K562 (cell line): ENCODE results near the gene ZP1. TPM values are rescaled to one million over a fixed set of nuclear protein-coding genes. Genes with fewer than 3 reads are reported as not detected.

Experiments
- BRD9 ChIP-seq: fragments of 450-650 bp; IDR thresholded peaks from 2 replicates; pipeline ENCODE4 v1.6.1; 2018; ENCODE audit warnings: low read depth; ENCODE audit not compliant: partially characterized antibody
- C11orf30 ChIP-seq: fragments of 450-650 bp; IDR thresholded peaks from 2 replicates; pipeline ENCODE4 v1.6.1; 2016; ENCODE audit warnings: low read depth, mild to moderate bottlenecking
- EHMT2 ChIP-seq: fragments of 450-650 bp; IDR thresholded peaks from 2 replicates; pipeline ENCODE4 v1.6.1; 2018; ENCODE audit warnings: antibody characterized with exemption
- FUS ChIP-seq: fragments of 200-400 bp; formaldehyde crosslinking; optimal IDR thresholded peaks from 2 replicates; pipeline ENCODE3; 2017; ENCODE audit warnings: low read depth, low read length
- HCFC1 ChIP-seq: IDR thresholded peaks from 2 replicates; pipeline ENCODE4 v1.6.1; 2012; ENCODE audit warnings: low read depth, low read length, improper control_type of control experiment
- HMGN3 ChIP-seq: IDR thresholded peaks from 2 replicates; pipeline ENCODE4 v1.6.1; 2011; ENCODE audit warnings: borderline replicate concordance, low read depth, mild to moderate bottlenecking, mixed read lengths, low read length; ENCODE audit not compliant: insufficient read length; ENCODE audit errors: extremely low read depth
- MYC ChIP-seq, 2 experiments: fragments of 250-450 bp in 1 of 2; sonication (Bioruptor Pico) in 1 of 2; IDR thresholded peaks; 2 replicates each; pipeline versions ENCODE4 v1.5.1 to v1.6.1; 2012 to 2021; ENCODE audit warnings: low read depth in 2 of 2, borderline replicate concordance in 1 of 2, improper control_type of control experiment in 1 of 2, low read length in 1 of 2, mild to moderate bottlenecking in 1 of 2, moderate library complexity in 1 of 2
- NFIX ChIP-seq: fragments of 250-450 bp; sonication (Bioruptor Pico); IDR thresholded peaks from 2 replicates; pipeline ENCODE4 v1.4.0; 2020; ENCODE audit warnings: low read depth, mild to moderate bottlenecking, moderate library complexity
- POLR2A ChIP-seq: fragments of 450-650 bp; conservative IDR thresholded peaks from 2 replicates; pipeline ENCODE4 v1.6.1; 2016
- ZC3H8 ChIP-seq: fragments of 450-650 bp; IDR thresholded peaks from 2 replicates; pipeline ENCODE4 v1.6.1; 2017
- ZNF75A ChIP-seq: fragments of 450-650 bp; formaldehyde crosslinking; IDR thresholded peaks from 2 replicates; pipeline ENCODE4 v1.4.0; 2020; ENCODE audit warnings: mild to moderate bottlenecking
- polyA plus RNA-seq, 8 experiments: library from polyadenylated mRNA; depleted of rRNA in 4 of 8; stranded (reverse) in 5 of 8; unstranded in 3 of 8; fragments of >200 nt; fragmentation: Nextera tagmentation in 2 of 8; fragmentation: Illumina TruSeq in 1 of 8; extraction: Ambion mirVana in 2 of 8; extraction: Trizol in 1 of 8; gene quantifications; 2 replicates each; pipeline versions ENCODE4 v1.2.1 to v1.2.3, GENCODE V29; 2011 to 2014; ENCODE audit warnings: inconsistent platforms in 1 of 8, missing spikeins in 1 of 8
- total RNA-seq, 7 experiments: library from RNA; depleted of rRNA in 6 of 7; stranded (reverse); fragments of >200 nt in 6 of 7; fragmentation: Illumina TruSeq in 2 of 7; extraction: Trizol in 2 of 7; gene quantifications; 2 replicates each; pipeline versions ENCODE4 v1.2.1 to v1.2.3, GENCODE V29; 2011 to 2021; ENCODE audit warnings: low replicate concordance in 1 of 7
- TF ChIP-seq, protein P1 (sequence below): sonication (generic); formaldehyde crosslinking; IDR thresholded peaks from 2 replicates; pipeline ENCODE4 v1.8.0; 2023; ENCODE audit warnings: mild to moderate bottlenecking, missing genetic modification reagents
- TF ChIP-seq, protein P2 (sequence below): sonication (generic); formaldehyde crosslinking; IDR thresholded peaks from 2 replicates; pipeline ENCODE4 v1.8.0; 2022; ENCODE audit warnings: mild to moderate bottlenecking, missing genetic modification reagents
- TF ChIP-seq, protein P3 (sequence below): fragments of 450-650 bp; formaldehyde crosslinking; IDR thresholded peaks from 2 replicates; pipeline ENCODE4 v1.4.0; 2020; ENCODE audit warnings: mild to moderate bottlenecking
- TF ChIP-seq, protein P4 (sequence below): fragments of 250-450 bp; sonication (Bioruptor Pico); IDR thresholded peaks from 2 replicates; pipeline ENCODE4 v1.5.0; 2021; ENCODE audit warnings: mild to moderate bottlenecking, moderate library complexity

The ZP1 gene
- total and polyA plus RNA-seq, 9 of the 15 experiments (the other 6 are each of a cell fraction or from before 2014, with no cell fraction given): 0.11 to 0.15 TPM; not detected in 7

DNA sequence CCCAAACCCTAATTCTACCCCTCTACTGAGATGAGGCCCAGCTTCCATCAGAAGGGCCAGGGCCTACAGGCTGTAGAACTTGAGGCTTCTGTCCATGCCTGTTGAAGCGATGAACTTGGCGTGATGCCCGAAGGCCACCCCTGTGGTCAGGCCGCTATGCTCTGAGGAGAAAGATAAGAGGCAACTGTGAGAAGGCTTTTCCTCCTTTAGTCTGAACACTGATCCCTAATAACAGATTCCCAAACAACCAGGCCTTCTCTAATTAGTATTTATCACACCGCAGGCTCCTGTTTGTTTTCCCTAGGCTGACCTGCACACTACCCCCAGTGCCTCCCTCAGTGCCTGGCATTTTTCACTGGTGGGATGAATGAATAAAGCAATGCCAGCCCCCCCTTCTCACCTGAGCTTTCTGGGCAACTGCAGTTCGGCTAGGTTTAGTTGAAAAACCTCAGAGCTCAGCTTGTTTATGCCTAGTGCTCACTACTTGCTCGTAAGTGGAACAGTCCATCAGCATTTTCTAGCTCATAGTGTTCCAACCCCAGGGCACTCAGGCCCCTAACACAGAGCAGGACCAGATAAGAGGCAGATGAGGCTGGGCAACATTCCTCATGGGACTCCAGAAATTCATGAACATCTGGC, 23.9 kb downstream of the ZP1 start (continued):
- TF ChIP-seq NFIX (CRISPR knock-in tag) (peak; percentile 42; the same call in 1 of the 2 replicates), BRD9 (no peak), HCFC1 (no peak), FUS (no peak), HMGN3 (no peak), MYC (IDR thresholded peaks at IDR 0.05; ENCODE audit: low read depth, low read length) (peak; percentile 17; the same call in 1 of the 2 replicates), MYC (CRISPR knock-in tag; IDR thresholded peaks at IDR 0.05; ENCODE audit: borderline replicate concordance, low read depth) (no peak), C11orf30 (no peak), ZNF75A (no peak), POLR2A (no peak), EHMT2 (no peak), ZC3H8 (no peak)
- TF ChIP-seq, protein P1, sequence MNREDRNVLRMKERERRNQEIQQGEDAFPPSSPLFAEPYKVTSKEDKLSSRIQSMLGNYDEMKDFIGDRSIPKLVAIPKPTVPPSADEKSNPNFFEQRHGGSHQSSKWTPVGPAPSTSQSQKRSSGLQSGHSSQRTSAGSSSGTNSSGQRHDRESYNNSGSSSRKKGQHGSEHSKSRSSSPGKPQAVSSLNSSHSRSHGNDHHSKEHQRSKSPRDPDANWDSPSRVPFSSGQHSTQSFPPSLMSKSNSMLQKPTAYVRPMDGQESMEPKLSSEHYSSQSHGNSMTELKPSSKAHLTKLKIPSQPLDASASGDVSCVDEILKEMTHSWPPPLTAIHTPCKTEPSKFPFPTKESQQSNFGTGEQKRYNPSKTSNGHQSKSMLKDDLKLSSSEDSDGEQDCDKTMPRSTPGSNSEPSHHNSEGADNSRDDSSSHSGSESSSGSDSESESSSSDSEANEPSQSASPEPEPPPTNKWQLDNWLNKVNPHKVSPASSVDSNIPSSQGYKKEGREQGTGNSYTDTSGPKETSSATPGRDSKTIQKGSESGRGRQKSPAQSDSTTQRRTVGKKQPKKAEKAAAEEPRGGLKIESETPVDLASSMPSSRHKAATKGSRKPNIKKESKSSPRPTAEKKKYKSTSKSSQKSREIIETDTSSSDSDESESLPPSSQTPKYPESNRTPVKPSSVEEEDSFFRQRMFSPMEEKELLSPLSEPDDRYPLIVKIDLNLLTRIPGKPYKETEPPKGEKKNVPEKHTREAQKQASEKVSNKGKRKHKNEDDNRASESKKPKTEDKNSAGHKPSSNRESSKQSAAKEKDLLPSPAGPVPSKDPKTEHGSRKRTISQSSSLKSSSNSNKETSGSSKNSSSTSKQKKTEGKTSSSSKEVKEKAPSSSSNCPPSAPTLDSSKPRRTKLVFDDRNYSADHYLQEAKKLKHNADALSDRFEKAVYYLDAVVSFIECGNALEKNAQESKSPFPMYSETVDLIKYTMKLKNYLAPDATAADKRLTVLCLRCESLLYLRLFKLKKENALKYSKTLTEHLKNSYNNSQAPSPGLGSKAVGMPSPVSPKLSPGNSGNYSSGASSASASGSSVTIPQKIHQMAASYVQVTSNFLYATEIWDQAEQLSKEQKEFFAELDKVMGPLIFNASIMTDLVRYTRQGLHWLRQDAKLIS (CRISPR knock-in tag): no peak
- TF ChIP-seq, protein P2, sequence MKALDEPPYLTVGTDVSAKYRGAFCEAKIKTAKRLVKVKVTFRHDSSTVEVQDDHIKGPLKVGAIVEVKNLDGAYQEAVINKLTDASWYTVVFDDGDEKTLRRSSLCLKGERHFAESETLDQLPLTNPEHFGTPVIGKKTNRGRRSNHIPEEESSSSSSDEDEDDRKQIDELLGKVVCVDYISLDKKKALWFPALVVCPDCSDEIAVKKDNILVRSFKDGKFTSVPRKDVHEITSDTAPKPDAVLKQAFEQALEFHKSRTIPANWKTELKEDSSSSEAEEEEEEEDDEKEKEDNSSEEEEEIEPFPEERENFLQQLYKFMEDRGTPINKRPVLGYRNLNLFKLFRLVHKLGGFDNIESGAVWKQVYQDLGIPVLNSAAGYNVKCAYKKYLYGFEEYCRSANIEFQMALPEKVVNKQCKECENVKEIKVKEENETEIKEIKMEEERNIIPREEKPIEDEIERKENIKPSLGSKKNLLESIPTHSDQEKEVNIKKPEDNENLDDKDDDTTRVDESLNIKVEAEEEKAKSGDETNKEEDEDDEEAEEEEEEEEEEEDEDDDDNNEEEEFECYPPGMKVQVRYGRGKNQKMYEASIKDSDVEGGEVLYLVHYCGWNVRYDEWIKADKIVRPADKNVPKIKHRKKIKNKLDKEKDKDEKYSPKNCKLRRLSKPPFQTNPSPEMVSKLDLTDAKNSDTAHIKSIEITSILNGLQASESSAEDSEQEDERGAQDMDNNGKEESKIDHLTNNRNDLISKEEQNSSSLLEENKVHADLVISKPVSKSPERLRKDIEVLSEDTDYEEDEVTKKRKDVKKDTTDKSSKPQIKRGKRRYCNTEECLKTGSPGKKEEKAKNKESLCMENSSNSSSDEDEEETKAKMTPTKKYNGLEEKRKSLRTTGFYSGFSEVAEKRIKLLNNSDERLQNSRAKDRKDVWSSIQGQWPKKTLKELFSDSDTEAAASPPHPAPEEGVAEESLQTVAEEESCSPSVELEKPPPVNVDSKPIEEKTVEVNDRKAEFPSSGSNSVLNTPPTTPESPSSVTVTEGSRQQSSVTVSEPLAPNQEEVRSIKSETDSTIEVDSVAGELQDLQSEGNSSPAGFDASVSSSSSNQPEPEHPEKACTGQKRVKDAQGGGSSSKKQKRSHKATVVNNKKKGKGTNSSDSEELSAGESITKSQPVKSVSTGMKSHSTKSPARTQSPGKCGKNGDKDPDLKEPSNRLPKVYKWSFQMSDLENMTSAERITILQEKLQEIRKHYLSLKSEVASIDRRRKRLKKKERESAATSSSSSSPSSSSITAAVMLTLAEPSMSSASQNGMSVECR (CRISPR knock-in tag): no peak
- TF ChIP-seq, protein P3, sequence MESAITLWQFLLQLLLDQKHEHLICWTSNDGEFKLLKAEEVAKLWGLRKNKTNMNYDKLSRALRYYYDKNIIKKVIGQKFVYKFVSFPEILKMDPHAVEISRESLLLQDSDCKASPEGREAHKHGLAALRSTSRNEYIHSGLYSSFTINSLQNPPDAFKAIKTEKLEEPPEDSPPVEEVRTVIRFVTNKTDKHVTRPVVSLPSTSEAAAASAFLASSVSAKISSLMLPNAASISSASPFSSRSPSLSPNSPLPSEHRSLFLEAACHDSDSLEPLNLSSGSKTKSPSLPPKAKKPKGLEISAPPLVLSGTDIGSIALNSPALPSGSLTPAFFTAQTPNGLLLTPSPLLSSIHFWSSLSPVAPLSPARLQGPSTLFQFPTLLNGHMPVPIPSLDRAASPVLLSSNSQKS (CRISPR knock-in tag): no peak
- TF ChIP-seq, protein P4, sequence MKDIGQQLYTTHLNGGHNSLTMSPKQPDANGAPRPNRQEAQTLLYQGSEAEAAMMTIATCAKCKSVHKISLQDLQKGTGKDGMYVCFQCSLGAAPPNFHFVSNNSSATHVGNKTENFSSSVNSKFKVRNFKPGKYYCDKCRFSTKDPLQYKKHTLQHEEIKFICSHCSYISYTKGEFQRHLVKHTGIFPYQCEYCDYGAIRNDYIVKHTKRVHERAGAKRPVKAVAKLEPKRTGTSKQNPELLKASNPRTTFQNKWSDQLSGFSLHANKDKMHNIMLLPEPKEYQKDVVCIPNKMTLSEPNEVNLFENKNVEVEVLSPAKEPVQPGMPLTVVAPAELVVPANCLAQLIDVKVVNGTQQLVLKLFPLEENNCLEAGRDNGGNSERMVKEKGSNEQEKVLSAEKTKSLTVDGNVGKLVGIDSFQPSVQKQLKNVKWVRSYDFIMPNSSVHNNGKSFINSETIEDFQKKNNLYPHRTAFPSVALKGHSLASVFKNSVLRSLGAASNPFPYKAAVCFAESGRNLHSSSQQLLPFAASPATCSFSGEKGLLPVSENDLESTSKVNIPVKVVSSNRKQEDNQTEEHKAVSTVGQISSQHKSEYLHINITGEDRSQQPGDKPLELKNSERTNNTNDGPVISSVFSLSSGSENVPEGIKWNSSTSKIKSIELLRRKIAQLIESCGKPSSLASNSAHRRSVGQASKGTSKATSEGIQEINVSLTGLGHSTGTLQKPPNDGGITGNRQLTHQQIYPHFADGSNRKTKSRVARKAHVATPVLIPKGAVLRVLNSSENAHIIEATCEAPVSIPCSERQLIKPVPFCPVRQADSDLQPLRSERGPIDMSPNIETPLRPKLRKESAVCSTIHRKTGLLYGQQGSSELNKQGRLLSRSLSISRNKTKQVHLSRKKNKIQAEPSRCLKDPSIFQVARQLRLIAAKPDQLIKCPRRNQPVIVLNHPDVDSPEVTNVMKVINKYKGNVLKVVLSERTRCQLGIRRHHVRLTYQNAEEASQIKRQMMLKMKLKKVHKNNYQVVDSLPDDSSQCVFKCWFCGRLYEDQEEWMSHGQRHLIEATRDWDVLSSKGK (CRISPR knock-in tag): no peak
